ENCODE data around the gene ATAD3A.
A peak's percentile ranks its signal among the peaks of the same experiment; 100 is the strongest.
"Not testable (repeated sequence)": the region's sequence is repeated elsewhere in the genome, so short reads cannot be mapped to it uniquely, and the experiment has no call there.

The ATAD3A gene

GRCh38 chr1:1511533-1512285, at the start of gene ATAD3A:
Gene ATAD3A (plus strand): TSS chr1:1512162. CDS start chr1:1512269, 107 bp downstream.
- peak; percentile 99 for DNase-seq (ENCODE audit: low read depth in 2 of 2)
- TF ChIP-seq CTCF (IDR thresholded peaks at IDR 0.05; ENCODE audit: low read depth, low read length): no peak
- H3K4me3 ChIP-seq (replicated peaks in 1 of 2; ENCODE audit: low read depth in 2 of 2, low read length in 2 of 2): peak within 1 kb of the TSS; percentile 91 to 93

- TF ChIP-seq CTCF (IDR thresholded peaks at IDR 0.05; ENCODE audit: low read depth, low read length): no peak
- peak; percentile 41 to 49 for DNase-seq (ENCODE audit: low read depth in 2 of 2)
- H3K4me3 ChIP-seq (replicated peaks in 1 of 2; ENCODE audit: low read depth in 2 of 2, low read length in 2 of 2): no peak overlapping the region
Observed at GRCh38 chr1:1462318-1462966, 49.5 kb upstream of the ATAD3A start.

GRCh38 chr1:1463312-1463711, 48.6 kb upstream of the ATAD3A start:
- DNase-seq (ENCODE audit: low read depth in 2 of 2): no peak
- TF ChIP-seq CTCF (IDR thresholded peaks at IDR 0.05; ENCODE audit: low read depth, low read length): no peak
- H3K4me3 ChIP-seq (replicated peaks in 1 of 2; ENCODE audit: low read depth in 2 of 2, low read length in 2 of 2): no peak overlapping the region

GRCh38 chr1:1468196-1468985, 43.6 kb upstream of the ATAD3A start:
- H3K4me3 ChIP-seq (replicated peaks in 1 of 2; ENCODE audit: low read depth in 2 of 2, low read length in 2 of 2): not testable (repeated sequence)

GRCh38 chr1:1470626-1471388, 41.2 kb upstream of the ATAD3A start:
- no peak for TF ChIP-seq CTCF (IDR thresholded peaks at IDR 0.05; ENCODE audit: low read depth, low read length)
- DNase-seq (ENCODE audit: low read depth in 2 of 2): no peak
- peak overlapping the region; percentile 50 to 69 for H3K4me3 ChIP-seq (replicated peaks in 1 of 2; ENCODE audit: low read depth in 2 of 2, low read length in 2 of 2)

More at GRCh38 chr1:1468196-1468985, 43.6 kb upstream of the ATAD3A start:
- not testable (repeated sequence) for DNase-seq (ENCODE audit: low read depth in 2 of 2)

- peak; percentile 82 to 90 for DNase-seq (ENCODE audit: low read depth in 2 of 2)
- peak within 1 kb of the TSS; percentile 56 to 69 for H3K4me3 ChIP-seq (replicated peaks in 1 of 2; ENCODE audit: low read depth in 2 of 2, low read length in 2 of 2)
- no peak for TF ChIP-seq CTCF (IDR thresholded peaks at IDR 0.05; ENCODE audit: low read depth, low read length)
Observed at GRCh38 chr1:1471389-1472052, 40.4 kb upstream of the ATAD3A start, which contains the start of gene ATAD3B. Gene ATAD3B (plus strand): TSS chr1:1471765. CDS start chr1:1471885, 120 bp downstream.

- peak overlapping the region; percentile 56 to 59 for H3K4me3 ChIP-seq (replicated peaks in 1 of 2; ENCODE audit: low read depth in 2 of 2, low read length in 2 of 2)
- peak in 1 of 2 donors; percentile 3 for DNase-seq (ENCODE audit: low read depth in 2 of 2)
Observed at GRCh38 chr1:1472053-1472876, 39.7 kb upstream of the ATAD3A start.

GRCh38 chr1:1476011-1476410, 36.0 kb upstream of the ATAD3A start:
- not testable (repeated sequence) for DNase-seq (ENCODE audit: low read depth in 2 of 2); H3K4me3 ChIP-seq (replicated peaks in 1 of 2; ENCODE audit: low read depth in 2 of 2, low read length in 2 of 2)

All from cardiac fibroblast (primary cell).